NCI-H1930 (cell line): ENCODE measurements around the gene ACTR3.

Experiments
- DNase-seq, 2 experiments: peaks; one replicate each; lab custom pipeline; 2025; lab: John Stamatoyannopoulos, UW

ACTR3 gene

DNA sequence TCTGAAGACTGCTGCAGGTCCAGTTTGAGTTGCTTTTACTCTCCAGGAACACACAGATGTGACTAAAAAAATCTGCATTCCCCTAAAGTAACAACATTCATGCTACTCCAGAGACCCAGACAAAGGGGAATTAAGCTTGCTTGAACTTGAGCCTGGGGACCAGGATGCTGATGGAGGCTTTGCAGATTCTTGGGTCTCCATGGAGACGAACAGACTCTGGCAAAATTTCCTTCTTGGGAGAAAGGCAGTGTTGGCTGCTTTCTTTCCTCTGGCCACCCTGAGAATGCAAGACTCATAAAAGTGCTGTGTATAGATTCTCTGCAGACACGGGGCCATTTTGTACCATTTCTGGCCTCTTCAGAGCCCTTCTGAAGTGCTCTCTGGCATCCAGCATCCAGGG is 112.0 kb downstream of the ACTR3 start:
- no peak for DNase-seq

DNA sequence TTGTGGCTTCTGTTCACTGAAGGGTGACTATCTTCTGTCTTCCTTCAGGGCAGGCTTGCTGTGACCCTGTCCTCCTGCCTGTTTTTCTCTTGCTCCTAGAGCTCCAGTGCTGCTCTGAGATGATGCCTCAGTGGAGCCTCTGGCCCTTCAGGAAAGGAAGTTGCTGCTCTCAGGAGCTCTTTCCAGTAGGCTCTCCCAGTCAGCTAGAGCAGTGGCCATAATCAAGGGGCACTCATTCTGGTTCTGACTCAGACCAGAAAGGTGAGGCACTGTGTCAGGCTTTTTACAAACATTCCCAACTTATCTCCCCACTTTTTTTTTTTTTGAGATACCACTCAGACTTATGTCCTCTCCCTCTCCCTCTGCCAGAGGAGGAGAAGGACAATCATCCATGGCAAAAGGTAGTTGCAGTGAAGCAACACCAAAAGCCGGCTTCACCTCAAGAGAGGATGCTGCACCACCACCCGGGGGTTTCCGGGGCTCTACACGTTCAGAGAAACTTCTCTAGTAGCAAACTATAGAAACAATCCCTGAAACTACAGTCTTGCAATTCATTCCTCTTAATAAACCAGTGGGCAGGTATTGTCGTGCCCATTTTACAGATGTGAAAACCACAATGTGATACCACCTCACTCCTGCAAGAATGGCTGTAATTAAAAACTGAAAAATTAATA is 115.4 kb downstream of the ACTR3 start:
- DNase-seq: no peak

DNA sequence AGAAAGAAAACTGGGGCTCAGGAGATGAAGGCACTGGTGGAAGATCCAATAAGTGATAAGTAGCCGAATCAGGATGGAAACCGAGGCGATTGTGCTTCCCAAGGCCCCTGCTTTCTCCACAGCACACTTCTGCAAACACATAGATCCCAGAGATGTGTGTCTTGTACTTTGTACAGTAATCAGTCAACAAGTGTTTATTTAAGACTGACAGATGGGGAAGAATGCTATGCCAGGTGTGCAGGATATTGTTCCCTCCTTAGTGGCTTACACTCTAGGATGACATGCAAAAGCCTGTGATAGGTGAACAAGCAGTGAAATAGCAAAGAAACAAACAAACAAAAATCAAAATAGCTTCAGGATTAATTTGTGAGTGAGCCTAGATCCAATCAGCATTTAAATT is 116.6 kb downstream of the ACTR3 start:
- DNase-seq: no peak

DNA sequence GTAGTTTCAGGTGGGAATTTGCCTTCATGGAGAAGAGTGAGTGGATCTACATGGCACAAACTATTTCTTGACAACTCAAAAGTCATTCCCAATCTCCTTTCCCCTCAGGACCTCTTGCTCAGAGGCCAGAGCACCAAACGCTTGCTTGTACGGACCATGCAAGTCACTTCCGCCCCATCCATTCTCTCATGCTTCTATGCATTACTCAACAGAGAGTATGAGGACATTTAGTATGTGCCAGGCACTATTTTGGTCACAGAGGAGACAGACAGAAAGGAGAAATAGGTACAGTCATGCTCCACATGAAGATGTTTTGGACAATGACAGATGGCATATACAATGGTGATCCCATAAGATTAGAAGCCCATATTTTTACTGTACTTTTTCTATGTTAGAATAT is 117.5 kb downstream of the ACTR3 start:
- DNase-seq: no peak

DNA sequence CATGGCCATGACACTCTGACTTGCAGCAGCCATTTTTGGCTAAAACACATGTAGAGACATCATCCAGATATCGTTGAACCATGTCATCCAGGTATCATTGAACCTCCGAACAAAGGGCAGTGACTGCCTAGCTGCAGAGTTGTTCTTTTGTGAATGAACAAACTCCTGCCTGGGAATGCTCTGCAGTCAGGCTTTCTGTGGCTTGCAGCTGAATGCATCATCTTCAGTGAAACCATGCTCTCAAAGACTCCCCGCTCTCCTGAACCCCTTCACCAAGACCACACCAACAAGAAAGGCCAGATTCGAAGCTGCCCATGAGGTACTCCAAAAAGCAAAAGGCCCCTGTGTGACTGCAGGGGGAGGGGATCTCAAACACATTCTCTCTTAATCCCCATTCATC is 118.8 kb downstream of the ACTR3 start:
- no peak for DNase-seq

DNA sequence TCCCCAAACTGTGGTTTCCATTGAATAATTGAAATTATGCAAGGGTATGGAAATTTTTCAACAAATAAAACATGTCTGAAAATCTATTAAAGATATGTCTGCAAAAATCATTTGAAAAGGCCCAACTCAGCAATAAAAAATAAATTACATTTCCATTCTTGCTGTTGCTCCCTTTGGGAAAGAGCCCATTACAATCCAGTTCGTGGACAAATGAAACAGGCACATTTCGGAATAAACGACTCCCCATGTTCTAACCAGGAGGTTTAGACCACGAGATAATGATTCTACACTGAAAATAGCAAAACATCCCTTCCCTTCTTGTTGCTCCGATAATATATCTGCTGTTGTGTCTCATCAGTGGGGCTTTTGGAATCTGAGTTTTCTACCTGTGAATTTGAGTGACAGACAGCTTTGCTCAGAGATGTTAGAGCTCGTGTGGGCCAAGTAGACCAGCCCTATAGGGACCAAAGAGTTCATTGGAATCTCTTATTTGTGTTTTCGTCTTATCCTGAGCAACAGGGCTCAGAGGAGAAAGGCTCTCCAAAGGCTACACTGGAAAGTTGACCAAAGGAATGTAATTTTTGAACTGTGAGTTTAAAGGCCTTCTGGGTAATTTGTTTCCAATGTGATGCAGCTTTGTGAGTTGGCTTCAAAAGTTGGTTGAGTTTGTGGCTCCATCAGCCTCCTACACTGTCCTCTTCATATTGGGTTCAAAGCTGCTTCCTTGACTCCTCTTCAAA is 119.5 kb downstream of the ACTR3 start:
- DNase-seq: no peak

DNA sequence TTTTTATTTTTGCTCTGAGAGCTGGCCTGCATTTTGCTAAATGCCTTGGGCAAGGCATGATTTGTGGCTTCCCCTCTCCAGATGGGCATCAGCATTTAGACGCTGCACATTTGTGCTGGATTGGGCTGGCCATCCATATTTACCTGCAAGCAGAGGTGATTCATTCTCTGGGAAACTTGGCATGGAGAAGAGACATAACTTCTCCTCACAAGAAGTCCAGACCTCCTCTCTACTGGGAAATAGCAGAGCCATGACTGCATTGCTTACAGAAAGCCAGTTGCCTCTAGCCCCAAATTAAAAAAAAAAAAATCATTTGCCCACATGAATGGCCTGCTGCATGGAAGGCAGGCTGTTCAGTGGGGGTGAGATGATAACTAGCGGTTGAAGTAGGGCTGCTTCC is 120.1 kb downstream of the ACTR3 start:
- no peak for DNase-seq

DNA sequence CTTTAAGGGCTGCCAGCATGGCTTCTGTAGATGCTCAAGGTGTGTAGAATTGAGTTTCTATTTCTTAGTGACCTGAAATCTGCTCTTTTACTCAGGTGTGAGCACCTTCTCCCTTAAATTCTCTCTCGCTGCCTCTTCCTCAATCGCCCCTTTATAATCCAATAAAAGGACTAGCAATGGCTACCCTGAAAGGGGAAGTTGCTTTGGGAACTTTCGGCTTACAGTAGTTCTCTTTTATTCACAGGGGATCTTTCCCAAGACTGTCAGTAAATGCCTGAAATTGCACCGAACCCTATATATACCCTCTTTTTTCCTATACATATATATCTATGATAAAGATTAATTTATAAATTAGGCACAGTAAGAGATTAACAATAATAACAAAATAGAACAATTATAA is 121.8 kb downstream of the ACTR3 start:
- no peak for DNase-seq
